Ishikawa (cell line): Measurements from ENCODE around the gene PDE7B.

ENCODE experiments used
- CEBPB ChIP-seq: IDR thresholded peaks from 2 replicates; pipeline ENCODE4 v1.6.1; 2012
- CREB1 ChIP-seq: IDR thresholded peaks from 2 replicates; pipeline ENCODE4 v1.6.1; 2012; ENCODE audit warnings: low read depth
- EGR1 ChIP-seq: IDR thresholded peaks from 2 replicates; pipeline ENCODE4 v1.6.1; 2012
- EP300 ChIP-seq: IDR thresholded peaks from 2 replicates; pipeline ENCODE4 v1.6.1; 2012; ENCODE audit warnings: borderline replicate concordance
- FOXM1 ChIP-seq: IDR thresholded peaks from 2 replicates; pipeline ENCODE4 v1.6.1; 2012; ENCODE audit warnings: low read depth, borderline replicate concordance
- NFIC ChIP-seq: IDR thresholded peaks from 2 replicates; pipeline ENCODE4 v1.6.1; 2012
- RAD21 ChIP-seq: IDR thresholded peaks from 2 replicates; pipeline ENCODE4 v1.6.1; 2012; ENCODE audit warnings: low read depth
- TAF1 ChIP-seq: IDR thresholded peaks from 2 replicates; pipeline ENCODE4 v1.6.1; 2012; ENCODE audit warnings: low read depth, mild to moderate bottlenecking
- TCF12 ChIP-seq: IDR thresholded peaks from 2 replicates; pipeline ENCODE4 v1.6.1; 2012; ENCODE audit warnings: low read depth
- TEAD4 ChIP-seq: IDR thresholded peaks from 2 replicates; pipeline ENCODE4 v1.6.1; 2012
- YY1 ChIP-seq: IDR thresholded peaks from 2 replicates; pipeline ENCODE4 v1.6.1; 2012; ENCODE audit warnings: low read depth
- ZBTB7A ChIP-seq: IDR thresholded peaks from 2 replicates; pipeline ENCODE4 v1.6.1; 2012; ENCODE audit warnings: low read depth
- TF ChIP-seq, protein P1 (sequence below): IDR thresholded peaks from 2 replicates; pipeline ENCODE4 v1.6.1; 2012
- TF ChIP-seq, protein P2 (sequence below): IDR thresholded peaks from 2 replicates; pipeline ENCODE4 v1.6.1; 2012; ENCODE audit warnings: low read depth, mild to moderate bottlenecking
- TF ChIP-seq, protein P3 (sequence below): IDR thresholded peaks from 2 replicates; pipeline ENCODE4 v1.6.1; 2012

PDE7B gene

DNA sequence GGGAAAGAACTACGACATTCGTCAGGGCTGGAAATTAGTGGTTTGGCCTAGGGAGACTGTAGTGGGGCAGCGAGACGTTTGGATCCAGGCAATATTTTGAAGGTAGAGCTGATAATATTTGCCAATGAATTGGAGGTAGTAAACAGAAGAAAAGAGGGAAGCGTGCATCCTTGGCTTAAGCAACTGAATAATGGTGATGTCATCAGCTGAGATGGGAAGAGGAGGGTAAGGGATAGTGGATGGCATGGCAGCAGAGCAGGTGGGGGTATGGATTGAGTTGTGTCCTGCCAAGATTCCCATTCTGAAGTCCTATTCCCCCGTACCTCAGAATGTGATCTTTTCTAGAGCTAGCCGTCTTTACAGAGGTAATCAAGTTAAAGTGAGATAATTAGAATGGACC is 119.2 kb downstream of the PDE7B start:
- no peak for TF ChIP-seq EGR1
- no peak for TF ChIP-seq TAF1
- TF ChIP-seq, protein P1, sequence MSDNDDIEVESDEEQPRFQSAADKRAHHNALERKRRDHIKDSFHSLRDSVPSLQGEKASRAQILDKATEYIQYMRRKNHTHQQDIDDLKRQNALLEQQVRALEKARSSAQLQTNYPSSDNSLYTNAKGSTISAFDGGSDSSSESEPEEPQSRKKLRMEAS: no peak
- TF ChIP-seq CREB1: no peak
- TF ChIP-seq, protein P2, sequence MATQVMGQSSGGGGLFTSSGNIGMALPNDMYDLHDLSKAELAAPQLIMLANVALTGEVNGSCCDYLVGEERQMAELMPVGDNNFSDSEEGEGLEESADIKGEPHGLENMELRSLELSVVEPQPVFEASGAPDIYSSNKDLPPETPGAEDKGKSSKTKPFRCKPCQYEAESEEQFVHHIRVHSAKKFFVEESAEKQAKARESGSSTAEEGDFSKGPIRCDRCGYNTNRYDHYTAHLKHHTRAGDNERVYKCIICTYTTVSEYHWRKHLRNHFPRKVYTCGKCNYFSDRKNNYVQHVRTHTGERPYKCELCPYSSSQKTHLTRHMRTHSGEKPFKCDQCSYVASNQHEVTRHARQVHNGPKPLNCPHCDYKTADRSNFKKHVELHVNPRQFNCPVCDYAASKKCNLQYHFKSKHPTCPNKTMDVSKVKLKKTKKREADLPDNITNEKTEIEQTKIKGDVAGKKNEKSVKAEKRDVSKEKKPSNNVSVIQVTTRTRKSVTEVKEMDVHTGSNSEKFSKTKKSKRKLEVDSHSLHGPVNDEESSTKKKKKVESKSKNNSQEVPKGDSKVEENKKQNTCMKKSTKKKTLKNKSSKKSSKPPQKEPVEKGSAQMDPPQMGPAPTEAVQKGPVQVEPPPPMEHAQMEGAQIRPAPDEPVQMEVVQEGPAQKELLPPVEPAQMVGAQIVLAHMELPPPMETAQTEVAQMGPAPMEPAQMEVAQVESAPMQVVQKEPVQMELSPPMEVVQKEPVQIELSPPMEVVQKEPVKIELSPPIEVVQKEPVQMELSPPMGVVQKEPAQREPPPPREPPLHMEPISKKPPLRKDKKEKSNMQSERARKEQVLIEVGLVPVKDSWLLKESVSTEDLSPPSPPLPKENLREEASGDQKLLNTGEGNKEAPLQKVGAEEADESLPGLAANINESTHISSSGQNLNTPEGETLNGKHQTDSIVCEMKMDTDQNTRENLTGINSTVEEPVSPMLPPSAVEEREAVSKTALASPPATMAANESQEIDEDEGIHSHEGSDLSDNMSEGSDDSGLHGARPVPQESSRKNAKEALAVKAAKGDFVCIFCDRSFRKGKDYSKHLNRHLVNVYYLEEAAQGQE: no peak
- no peak for TF ChIP-seq TCF12
- no peak for TF ChIP-seq CEBPB
- no peak for TF ChIP-seq NFIC
- no peak for TF ChIP-seq EP300
- TF ChIP-seq, protein P3, sequence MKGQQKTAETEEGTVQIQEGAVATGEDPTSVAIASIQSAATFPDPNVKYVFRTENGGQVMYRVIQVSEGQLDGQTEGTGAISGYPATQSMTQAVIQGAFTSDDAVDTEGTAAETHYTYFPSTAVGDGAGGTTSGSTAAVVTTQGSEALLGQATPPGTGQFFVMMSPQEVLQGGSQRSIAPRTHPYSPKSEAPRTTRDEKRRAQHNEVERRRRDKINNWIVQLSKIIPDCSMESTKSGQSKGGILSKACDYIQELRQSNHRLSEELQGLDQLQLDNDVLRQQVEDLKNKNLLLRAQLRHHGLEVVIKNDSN: no peak
- no peak for TF ChIP-seq RAD21
- TF ChIP-seq FOXM1: no peak
- TF ChIP-seq ZBTB7A: no peak
- TF ChIP-seq TEAD4: no peak

DNA sequence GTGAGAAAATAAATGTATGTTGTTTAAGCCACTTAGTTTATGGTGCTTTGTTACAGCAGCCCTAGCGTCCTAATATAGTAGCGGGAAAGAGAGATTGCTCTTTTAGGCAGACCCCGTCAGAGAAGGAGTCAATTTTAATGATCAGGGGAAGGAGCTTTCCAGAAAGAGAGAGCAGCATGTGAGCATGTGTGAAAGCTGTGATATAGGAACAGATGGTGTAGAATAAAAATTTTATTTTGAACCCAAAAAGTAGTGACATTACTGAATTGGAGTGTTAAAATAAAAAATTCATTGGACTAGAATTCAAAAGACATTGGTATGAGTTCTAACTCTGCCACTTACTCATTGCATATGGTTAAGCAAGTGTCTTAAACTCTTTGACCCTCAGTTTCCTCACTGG is 119.8 kb downstream of the PDE7B start:
- TF ChIP-seq ZBTB7A (no peak), RAD21 (no peak), TAF1 (no peak), CEBPB (no peak), TCF12 (no peak), TEAD4 (no peak), NFIC (no peak), EGR1 (no peak), EP300 (no peak), FOXM1 (no peak)
- TF ChIP-seq, protein P3: no peak
- TF ChIP-seq, protein P1: no peak

DNA sequence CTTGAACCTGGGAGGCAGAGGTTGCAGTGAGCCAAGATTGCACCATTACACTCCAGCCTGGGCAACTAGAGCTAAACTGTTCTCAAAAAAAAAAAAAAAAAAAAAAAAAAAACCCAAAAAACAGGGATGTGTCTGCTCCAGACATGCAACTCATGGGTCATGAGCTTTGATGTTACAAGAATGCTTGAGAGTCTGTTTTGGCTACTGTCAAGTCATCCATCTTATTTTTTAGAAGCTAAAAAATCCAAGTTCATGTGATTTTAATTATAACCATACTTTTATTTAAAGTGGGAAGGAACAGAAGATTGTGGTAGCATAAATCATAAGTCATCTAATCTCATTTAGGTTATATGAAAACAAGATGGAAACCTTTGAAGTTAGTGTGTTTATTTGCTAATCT is 120.6 kb downstream of the PDE7B start:
- TF ChIP-seq EP300 (no peak), ZBTB7A (no peak), RAD21 (no peak), TCF12 (no peak), YY1 (no peak), NFIC (no peak), EGR1 (no peak), CREB1 (no peak), TAF1 (no peak), FOXM1 (no peak), TEAD4 (no peak), CEBPB (no peak)
- TF ChIP-seq, protein P2: no peak
- TF ChIP-seq, protein P3: no peak
- TF ChIP-seq, protein P1: no peak

DNA sequence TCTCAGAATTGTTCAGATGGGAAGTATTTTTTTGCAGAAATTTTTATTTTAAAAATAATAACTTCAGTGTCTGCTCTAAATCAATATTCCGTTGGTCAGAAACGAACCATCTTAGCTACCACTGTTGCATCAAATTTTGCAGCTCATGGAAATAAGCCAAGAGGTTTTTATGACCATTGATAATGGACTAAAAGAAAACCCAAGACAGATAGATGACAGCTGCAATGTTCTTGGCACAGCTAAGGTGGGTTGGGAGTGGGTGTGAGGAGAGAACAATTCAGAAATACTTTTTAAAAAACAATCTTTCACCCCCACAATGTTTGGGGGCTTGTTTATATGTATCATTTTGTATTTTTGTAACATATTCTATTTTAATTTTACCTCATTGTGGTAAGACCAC is 121.1 kb downstream of the PDE7B start:
- TF ChIP-seq TCF12 (no peak), EGR1 (no peak), NFIC (no peak), CEBPB (no peak), FOXM1 (no peak), EP300 (no peak)
- TF ChIP-seq, protein P2: no peak
- TF ChIP-seq, protein P3: no peak
- TF ChIP-seq, protein P1: no peak
